Esophagus muscularis mucosa (tissue), 4 donors: ENCODE results near the gene KCNIP3. TPM values are rescaled to one million over a fixed set of nuclear protein-coding genes. Genes with fewer than 3 reads are reported as not detected.

Experiments used
- DNase-seq: peaks from one replicate; pipeline ENCODE4 v3.0.0-alpha.2; 2017; ENCODE audit errors: extremely low spot score
- H3K27ac ChIP-seq, 4 donors: fragments of 200-600 bp; sonication (generic); replicated peaks in 1 of 4; 1 replicate in 3 of 4; 2 replicates in 1 of 4; pipeline ENCODE4 v1.5.1; 2016 to 2019; ENCODE audit warnings: mild to moderate bottlenecking in 1 of 4
- H3K27me3 ChIP-seq, 4 donors: fragments of 200-600 bp; sonication (generic); one replicate each; pipeline versions ENCODE4 v1.5.1 to v1.6.0; 2016 to 2019
- H3K36me3 ChIP-seq, 4 donors: fragments of 200-600 bp; sonication (generic); one replicate each; pipeline ENCODE4 v1.5.1; 2016 to 2019
- H3K4me1 ChIP-seq, 4 donors: fragments of 200-600 bp; sonication (generic); one replicate each; pipeline ENCODE4 v1.5.1; 2016 to 2019
- H3K4me3 ChIP-seq, 4 donors: fragments of 200-600 bp; sonication (generic); 1 replicate in 2 of 4; 2 replicates in 2 of 4; pipeline ENCODE4 v1.5.1; 2016 to 2019; ENCODE audit warnings: mild to moderate bottlenecking in 4 of 4, moderate library complexity in 1 of 4
- H3K9me3 ChIP-seq, 4 donors: fragments of 200-600 bp; sonication (generic); 1 replicate in 3 of 4; 2 replicates in 1 of 4; pipeline ENCODE4 v1.5.1; 2016 to 2019
- CTCF ChIP-seq, 3 experiments: fragments of 200-600 bp in 2 of 3; fragments of 450-650 bp in 1 of 3; sonication (generic) in 2 of 3; IDR thresholded peaks; one replicate each; pipeline ENCODE4 v1.5.1; 2017 to 2019; ENCODE audit warnings: antibody characterized with exemption in 3 of 3, mild to moderate bottlenecking in 2 of 3, moderate library complexity in 1 of 3
- EP300 ChIP-seq: sonication (generic); formaldehyde crosslinking; IDR thresholded peaks from one replicate; pipeline ENCODE4 v1.6.1; 2017; ENCODE audit warnings: antibody characterized with exemption
- POLR2A ChIP-seq: fragments of 450-650 bp; IDR thresholded peaks from one replicate; pipeline ENCODE4 v1.6.1; 2017; ENCODE audit warnings: antibody characterized with exemption, moderate library complexity, mild to moderate bottlenecking, low read depth
- POLR2AphosphoS5 ChIP-seq, 2 donors: sonication (generic); formaldehyde crosslinking; IDR thresholded peaks; one replicate each; pipeline ENCODE4 v1.6.1; 2017; ENCODE audit warnings: antibody characterized with exemption in 2 of 2
- WGBS: methylation state at CpG from one replicate; pipeline ENCODE4 v1.1.5; 2018; 5-methylcytosine and 5-hydroxymethylcytosine counted together
- intact Hi-C: fragments of 100-400 bp; cut with DNase I; formaldehyde crosslinking; loops from one replicate; pipeline ENCODE4 v1.15.1; 2023
- total RNA-seq, 4 donors: library from RNA; depleted of rRNA; stranded (reverse); fragments of >200 nt; gene quantifications; one replicate each; pipeline versions ENCODE4 v1.1.0 to v1.2.1, GENCODE V29; 2016

The KCNIP3 gene
- total RNA-seq, 4 donors from 2014 or later, result 15.8 to 29.9 (median 23.0) TPM

- WGBS, result 91% methylated on average over 11 of the region's 13 CpGs
- Histone ChIP-seq H3K4me1 (no peaks in the 10 kb centered on the region), H3K27ac (no peak overlapping the region), H3K27me3 (no peaks in the 10 kb centered on the region), H3K36me3 (no peaks in the 10 kb centered on the region), H3K4me3 (no peak overlapping the region), H3K9me3 (peaks cover 0 to 2% (median 0%) of the 10 kb centered on the region in 4 donors)
- intact Hi-C loops, result no loop called here
- no peak for TF ChIP-seq POLR2AphosphoS5 (IDR thresholded peaks at IDR 0.05)
- DNase-seq, result no peak
These were observed 12.1 kb upstream of the KCNIP3 start for GRCh38 chr2:95284886-95285541.

- no peak overlapping the region for H3K27ac ChIP-seq
- no peak overlapping the region for H3K4me3 ChIP-seq
- no peaks in the 10 kb centered on the region for H3K36me3 ChIP-seq
- TF ChIP-seq EP300 (no peak), CTCF (IDR thresholded peaks at IDR 0.05) (no peak), POLR2AphosphoS5 (IDR thresholded peaks at IDR 0.05) (no peak), POLR2A (no peak)
- H3K4me1 ChIP-seq, result no peaks in the 10 kb centered on the region
- no peak for DNase-seq
- H3K9me3 ChIP-seq, result peaks cover 0 to 7% (median 4%) of the 10 kb centered on the region in 4 donors
- H3K27me3 ChIP-seq, result no peaks in the 10 kb centered on the region
- 67% methylated on average over 1 of the region's 4 CpGs for WGBS
- intact Hi-C loops, result no loop called here
These were observed 11.6 kb upstream of the KCNIP3 start for GRCh38 chr2:95285542-95285932.

GRCh38 chr2:95287336-95287735 lies 9.8 kb upstream of the KCNIP3 start:
- WGBS, result 100% methylated on average over 2 of the region's 8 CpGs
- no peaks in the 10 kb centered on the region for H3K27me3 ChIP-seq
- intact Hi-C loops, result no loop called here
- H3K4me3 ChIP-seq, result no peak overlapping the region
- DNase-seq, result no peak
- peaks cover 0 to 20% (median 19%) of the 10 kb centered on the region in 4 donors for H3K9me3 ChIP-seq
- H3K27ac ChIP-seq, result no peak overlapping the region
- no peak for TF ChIP-seq CTCF (IDR thresholded peaks at IDR 0.05)
- TF ChIP-seq POLR2AphosphoS5 (IDR thresholded peaks at IDR 0.05), result no peak
- TF ChIP-seq EP300, result no peak
- TF ChIP-seq POLR2A, result no peak
- no peaks in the 10 kb centered on the region for H3K36me3 ChIP-seq
- no peaks in the 10 kb centered on the region for H3K4me1 ChIP-seq

GRCh38 chr2:95287806-95288205 lies 9.3 kb upstream of the KCNIP3 start:
- no peak for DNase-seq
- Histone ChIP-seq H3K4me1 (no peaks in the 10 kb centered on the region), H3K4me3 (no peak overlapping the region), H3K27ac (no peak overlapping the region), H3K27me3 (no peaks in the 10 kb centered on the region), H3K36me3 (no peaks in the 10 kb centered on the region), H3K9me3 (peaks cover 0 to 20% (median 20%) of the 10 kb centered on the region in 4 donors)
- TF ChIP-seq POLR2A, result no peak
- TF ChIP-seq EP300, result no peak
- TF ChIP-seq CTCF (IDR thresholded peaks at IDR 0.05), result no peak
- TF ChIP-seq POLR2AphosphoS5 (IDR thresholded peaks at IDR 0.05), result no peak
- intact Hi-C loops, result no loop called here
- 96% methylated on average over 3 of the region's 5 CpGs for WGBS

GRCh38 chr2:95289253-95289652 lies 7.9 kb upstream of the KCNIP3 start:
- intact Hi-C loops, result no loop called here
- Histone ChIP-seq H3K4me1 (no peaks in the 10 kb centered on the region), H3K36me3 (no peaks in the 10 kb centered on the region), H3K9me3 (peaks cover 0 to 20% (median 20%) of the 10 kb centered on the region in 4 donors), H3K27me3 (no peaks in the 10 kb centered on the region), H3K27ac (no peak overlapping the region), H3K4me3 (no peak overlapping the region)
- no peak for DNase-seq
- TF ChIP-seq POLR2A (no peak), CTCF (IDR thresholded peaks at IDR 0.05) (no peak), POLR2AphosphoS5 (IDR thresholded peaks at IDR 0.05) (no peak), EP300 (no peak)
- 80% methylated on average over 7 of the region's 7 CpGs for WGBS
